HPDE6-E6E7 (cell line): ENCODE results near the gene DDRGK1.

Experiments
- DNase-seq: peaks from one replicate; pipeline ENCODE4 v3.0.0; 2011; ENCODE audit warnings: missing footprints; ENCODE audit errors: extremely low spot score

DDRGK1 gene

DNA sequence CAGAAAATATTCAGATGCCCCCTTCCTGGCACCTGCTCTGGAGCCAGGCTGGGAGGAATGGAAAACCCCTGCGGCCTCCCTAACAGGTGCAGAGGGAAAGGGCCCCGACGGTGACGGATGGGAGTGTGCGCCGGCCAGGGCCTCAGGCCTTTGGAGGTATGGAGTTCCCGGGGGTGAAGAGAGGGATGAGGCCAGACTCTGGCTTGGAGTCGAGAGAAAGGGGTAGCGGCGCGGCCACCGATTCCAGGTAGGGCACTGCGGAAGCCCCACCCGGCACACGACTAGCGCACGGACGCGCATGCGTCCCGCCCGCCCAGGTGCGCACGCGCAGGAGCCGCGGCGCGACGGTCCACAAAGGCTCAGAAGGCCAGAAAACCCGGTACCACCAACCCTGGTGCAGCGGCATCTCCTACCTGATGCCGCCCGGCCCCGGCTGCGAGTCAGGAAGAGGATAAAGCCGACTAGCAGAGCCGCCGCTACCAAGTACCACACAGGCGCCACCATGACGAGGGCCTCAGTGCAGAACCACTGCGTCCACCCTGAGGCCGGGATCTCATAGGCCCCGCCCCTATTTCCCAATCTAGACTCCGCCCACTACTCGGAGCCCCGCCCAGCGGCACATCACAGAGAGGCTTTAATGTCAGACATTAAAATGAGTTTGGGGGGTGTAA lies at the start of gene DDRGK1:
DDRGK1 (minus strand) TSS at position 559 of the 671 bp plus-strand sequence; CDS start at position 504, 55 bp downstream.
- DNase-seq, result peak; percentile 95

- DNase-seq, result no peak
Observed at GRCh38 chr20:3251806-3252205, 47.3 kb upstream of the DDRGK1 start.

- DNase-seq, result no peak
Observed at GRCh38 chr20:3250091-3250504, 45.6 kb upstream of the DDRGK1 start.

- DNase-seq, result no peak
Observed at GRCh38 chr20:3248993-3249347, 44.5 kb upstream of the DDRGK1 start.

- no peak for DNase-seq
Observed at GRCh38 chr20:3248167-3248992, 43.9 kb upstream of the DDRGK1 start.

DNA sequence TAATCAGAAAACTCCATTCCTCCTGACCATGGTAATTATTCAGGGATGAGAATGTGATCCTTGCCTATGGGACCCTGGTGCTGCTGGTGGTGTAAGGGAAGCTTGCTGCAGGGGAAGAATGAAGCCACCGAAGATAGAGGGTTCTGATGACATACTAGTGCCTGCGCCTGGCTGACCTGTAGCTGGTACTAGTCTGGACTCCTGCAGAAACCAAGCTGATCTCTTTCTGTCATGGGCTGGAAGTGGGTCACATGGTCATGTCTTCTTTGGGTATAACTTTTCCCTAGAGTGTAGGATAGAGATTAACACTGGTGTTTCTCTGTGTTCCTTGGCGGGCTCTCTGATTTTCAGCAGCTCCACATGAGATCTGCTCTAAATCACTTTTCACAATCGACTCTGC lies 43.2 kb upstream of the DDRGK1 start:
- DNase-seq, result no peak

DNA sequence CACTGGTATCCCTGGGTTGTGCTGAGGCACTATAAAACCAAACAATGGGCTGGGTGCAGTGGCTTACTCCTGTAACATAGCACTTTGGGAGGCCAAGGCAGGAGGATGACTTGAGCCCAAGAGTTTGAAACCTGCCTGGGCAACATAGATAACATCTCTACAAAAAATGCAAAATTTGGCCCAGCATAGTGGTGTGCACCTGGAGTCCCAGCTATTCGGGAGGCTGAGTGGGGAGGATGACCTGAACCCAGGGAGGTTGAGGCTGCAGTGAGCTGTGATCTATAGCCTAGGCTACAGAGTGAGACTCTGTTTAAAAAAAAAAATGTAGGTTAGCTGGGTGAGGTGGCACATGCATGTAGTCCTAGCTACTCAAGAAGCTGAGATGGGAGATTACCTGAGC lies 42.2 kb upstream of the DDRGK1 start:
- DNase-seq, result no peak

- DNase-seq, result no peak
Observed at GRCh38 chr20:3245711-3246110, 41.2 kb upstream of the DDRGK1 start.

DNA sequence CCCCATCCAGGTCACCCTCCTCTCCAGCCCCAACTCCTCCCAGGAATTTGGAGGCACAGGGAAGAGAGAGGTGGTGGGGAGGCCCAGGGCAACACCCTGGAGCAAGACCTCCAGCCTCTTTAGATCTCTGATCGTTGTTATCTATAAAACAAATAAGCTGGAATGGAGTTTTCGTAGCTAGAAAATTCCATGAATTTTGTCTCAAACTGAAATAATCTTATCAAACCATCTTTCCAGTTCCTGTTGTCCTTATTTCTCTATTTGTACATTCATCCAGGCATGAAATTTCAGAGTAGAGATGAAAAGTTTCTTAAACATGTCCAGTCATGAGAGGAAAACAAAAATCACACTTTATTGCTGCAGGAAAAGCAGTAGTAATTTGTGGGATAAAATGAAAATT lies 40.7 kb upstream of the DDRGK1 start:
- DNase-seq, result no peak

DNA sequence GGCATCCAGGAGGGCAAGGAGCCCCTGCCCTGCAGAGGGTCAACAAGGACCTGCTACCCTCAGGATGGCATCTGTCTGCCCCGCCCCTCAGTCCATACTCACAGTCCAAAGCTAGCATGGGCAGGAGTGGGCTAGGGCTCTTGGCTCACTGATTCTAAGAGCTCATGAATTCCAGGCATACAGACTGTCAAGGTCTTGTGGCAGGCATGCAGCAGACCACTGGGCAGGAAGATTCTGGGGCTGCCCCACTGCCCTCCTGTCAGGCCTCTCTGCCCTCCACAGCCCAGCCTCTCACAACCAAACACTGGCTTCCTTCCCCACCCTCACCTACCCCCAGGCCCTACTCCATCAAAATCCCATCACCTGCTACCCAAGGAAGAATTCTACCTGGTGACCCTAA lies 40.1 kb upstream of the DDRGK1 start:
- no peak for DNase-seq

- DNase-seq, result no peak
Observed at GRCh38 chr20:3243718-3244358, 39.4 kb upstream of the DDRGK1 start.

DNA sequence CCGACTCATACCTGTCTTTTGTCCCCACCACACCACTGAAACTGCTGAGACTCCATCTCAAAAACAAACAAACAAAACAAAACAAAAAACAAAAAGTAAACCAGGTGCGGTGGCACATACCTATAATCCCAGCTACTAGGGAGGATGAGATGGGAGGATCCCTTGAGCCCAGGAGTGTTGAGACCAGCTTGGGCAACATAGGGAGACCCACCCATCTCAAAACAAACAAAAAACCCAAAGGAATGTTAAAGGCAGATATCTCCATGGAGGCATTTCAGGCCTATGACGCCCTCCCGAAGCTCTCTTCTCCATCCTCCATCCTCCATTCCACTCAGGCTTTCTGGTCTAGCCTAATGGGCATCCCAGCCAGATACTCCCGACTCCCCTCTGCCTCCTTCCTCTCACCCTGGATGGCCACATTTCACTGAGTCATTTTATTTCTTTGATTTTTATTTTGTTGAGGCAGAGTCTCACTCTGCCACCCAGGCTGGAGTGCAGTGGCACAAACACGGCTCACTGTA lies 37.8 kb upstream of the DDRGK1 start:
- no peak for DNase-seq

DNA sequence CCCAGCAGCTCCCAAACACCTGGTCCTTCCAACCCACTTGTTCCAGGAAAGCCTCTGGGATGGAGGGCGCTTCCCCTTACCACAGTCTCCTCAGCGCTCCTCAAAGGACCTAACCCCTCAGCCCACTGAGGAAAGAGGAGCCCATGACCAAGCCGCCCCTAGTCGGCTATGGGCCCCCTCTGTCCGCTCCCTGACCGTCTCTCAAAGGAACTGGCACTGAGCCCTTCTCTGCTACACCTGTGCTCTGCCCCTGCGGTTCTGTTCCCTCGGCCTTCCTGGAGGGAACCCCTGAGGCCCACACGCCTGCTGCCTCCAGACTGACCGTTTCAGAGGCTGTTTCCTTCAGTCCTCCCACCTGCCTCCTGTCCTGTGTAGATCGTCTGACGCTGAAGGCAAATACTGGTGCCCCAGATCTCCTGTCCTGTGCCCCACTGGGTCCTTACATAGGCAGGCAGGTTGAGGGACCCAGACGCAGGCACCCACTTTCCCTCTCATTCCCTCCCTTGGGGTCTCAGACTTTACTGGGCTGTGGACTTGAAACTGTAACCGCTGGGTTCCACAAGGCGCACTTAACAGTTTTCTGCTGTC lies 36.4 kb upstream of the DDRGK1 start:
- DNase-seq, result no peak

- DNase-seq, result no peak
Observed at GRCh38 chr20:3239867-3240775, 35.6 kb upstream of the DDRGK1 start.

DNA sequence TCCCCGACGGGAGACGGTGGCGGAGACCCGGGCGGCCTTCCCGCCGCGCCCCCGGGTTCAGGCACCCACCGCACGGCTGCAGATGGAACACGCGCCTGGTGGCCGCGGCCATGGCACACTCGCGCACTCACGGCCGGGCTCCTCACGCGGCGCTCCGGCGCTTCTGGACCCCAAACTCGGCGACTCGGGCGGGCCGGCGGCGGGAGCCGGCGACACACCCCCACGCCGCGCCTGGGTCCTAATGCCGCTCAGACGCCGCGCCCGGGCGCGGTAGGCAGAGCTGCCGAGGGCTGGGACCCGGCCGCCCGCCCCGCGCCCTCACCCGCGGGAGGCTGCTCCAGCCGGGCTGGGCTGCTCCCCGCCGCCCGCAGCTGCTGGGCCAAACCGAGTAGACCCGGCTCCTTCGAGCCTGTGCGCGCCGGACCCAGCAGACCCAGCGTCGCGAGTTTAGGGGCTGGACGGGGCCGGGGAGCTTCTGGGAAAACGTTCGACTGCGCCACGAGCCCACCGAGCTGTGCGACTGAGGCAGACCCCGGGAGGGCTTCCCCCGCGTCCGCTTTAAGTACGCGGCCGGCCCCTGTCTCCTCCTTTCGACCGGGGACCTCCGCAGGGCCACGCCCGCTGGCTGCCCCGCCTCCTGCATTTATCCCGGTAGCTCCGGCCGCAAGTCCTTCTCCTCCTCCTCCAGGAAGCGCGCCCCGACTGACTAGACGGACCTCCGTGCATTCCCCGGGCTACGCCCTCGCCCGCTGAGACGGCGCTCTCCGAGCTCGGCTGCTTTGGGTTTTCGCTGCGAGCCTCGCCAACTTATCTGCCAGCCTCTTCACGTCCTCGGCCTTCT lies 34.8 kb upstream of the DDRGK1 start, which contains the start of gene SLC4A11:
SLC4A11 (minus strand) TSS at position 165 of the 841 bp plus-strand sequence; CDS start at position 112, 53 bp downstream.
- DNase-seq, result peak; percentile 74

DNA sequence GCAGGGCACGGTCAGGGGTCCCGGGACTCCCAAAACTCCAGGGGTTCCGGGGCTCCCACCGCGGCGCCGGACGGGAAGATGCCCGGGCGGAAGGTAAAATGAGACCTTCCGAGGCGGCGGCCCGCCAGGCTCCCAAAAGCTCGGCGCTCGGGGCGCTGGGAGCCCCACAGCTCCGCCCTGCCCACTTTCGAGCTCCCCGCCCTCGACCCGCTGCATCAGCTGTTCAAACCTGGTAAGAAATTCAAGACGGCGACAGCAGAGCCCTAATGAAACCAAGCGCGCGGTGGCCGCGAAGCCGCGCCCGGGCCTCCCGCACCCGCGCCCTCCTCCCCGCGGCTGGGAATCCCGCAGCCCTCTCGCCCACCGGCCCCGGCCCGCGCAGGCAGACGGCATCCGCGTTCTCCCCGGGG lies 34.1 kb upstream of the DDRGK1 start:
- peak; percentile 73 for DNase-seq

DNA sequence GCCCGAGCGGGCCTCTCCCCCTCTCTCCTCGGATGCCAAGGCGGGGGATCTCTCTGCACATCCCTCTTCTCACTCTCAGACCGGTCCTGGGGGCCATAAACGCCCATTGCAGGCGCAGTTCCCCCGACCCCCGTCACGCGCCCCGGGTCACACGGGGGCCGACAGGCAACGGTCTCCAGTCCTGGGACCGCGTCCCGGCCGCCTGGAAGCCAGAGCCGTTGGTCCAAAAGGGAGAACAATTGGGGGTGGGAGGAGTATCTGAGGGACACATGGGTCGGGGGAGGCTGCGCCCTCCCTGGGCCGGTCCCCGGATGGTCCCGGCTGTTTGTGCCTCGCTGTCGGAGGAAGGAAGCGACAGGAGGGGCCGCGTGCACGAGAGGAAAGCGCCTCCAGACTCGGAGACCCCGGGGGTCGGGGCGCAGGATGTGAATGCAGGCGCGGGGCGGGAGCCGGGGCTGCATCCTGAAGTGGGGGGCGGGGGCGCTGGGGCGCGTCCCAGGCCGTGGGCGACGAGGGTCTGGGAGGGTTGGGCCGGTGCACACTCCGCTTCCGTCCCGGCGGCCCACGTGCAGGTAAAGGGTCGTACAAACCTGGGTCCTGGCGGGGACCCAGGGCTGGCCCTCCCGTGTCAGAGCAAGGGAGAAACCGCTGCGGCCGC lies 33.6 kb upstream of the DDRGK1 start:
- DNase-seq, result no peak

- no peak for DNase-seq
Observed at GRCh38 chr20:3237011-3237957, 32.8 kb upstream of the DDRGK1 start.
